ENCODE results near the gene IKBKE. TPM values are rescaled to one million over a fixed set of nuclear protein-coding genes. Genes with fewer than 3 reads are reported as not detected.

The IKBKE gene
- polyA plus RNA-seq (ENCODE audit: insufficient read depth in 1 of 5, insufficient read length in 5 of 5, low replicate concordance in 1 of 5), result 1 to 10 TPM; 4.9 to 7.8 (median 6.6) TPM
- long read RNA-seq, donor 1, partial matches to known transcripts, result 0 of 1 reads
- long read RNA-seq, donor 1, other reads (novel, unspliced or antisense), result 0 of 1 reads
- long read RNA-seq, donor 2, partial matches to known transcripts, result 0 of 1 reads
- long read RNA-seq, donor 2, other reads (novel, unspliced or antisense), result 0 of 1 reads
- long read RNA-seq, donor 3, partial matches to known transcripts, result 0 of 2 reads
- long read RNA-seq, donor 3, other reads (novel, unspliced or antisense), result 0 of 2 reads
- long read RNA-seq, donor 4, result 0 reads
- long read RNA-seq, donor 5, result 0 reads
- long read RNA-seq, donor 6, partial matches to known transcripts, result 0 of 1 reads
- long read RNA-seq, donor 6, other reads (novel, unspliced or antisense), result 0 of 1 reads
- long read RNA-seq, donor 7, partial matches to known transcripts, result 0 of 1 reads
- long read RNA-seq, donor 7, other reads (novel, unspliced or antisense), result 0 of 1 reads
- long read RNA-seq, donor 8, result 0 reads

DNA sequence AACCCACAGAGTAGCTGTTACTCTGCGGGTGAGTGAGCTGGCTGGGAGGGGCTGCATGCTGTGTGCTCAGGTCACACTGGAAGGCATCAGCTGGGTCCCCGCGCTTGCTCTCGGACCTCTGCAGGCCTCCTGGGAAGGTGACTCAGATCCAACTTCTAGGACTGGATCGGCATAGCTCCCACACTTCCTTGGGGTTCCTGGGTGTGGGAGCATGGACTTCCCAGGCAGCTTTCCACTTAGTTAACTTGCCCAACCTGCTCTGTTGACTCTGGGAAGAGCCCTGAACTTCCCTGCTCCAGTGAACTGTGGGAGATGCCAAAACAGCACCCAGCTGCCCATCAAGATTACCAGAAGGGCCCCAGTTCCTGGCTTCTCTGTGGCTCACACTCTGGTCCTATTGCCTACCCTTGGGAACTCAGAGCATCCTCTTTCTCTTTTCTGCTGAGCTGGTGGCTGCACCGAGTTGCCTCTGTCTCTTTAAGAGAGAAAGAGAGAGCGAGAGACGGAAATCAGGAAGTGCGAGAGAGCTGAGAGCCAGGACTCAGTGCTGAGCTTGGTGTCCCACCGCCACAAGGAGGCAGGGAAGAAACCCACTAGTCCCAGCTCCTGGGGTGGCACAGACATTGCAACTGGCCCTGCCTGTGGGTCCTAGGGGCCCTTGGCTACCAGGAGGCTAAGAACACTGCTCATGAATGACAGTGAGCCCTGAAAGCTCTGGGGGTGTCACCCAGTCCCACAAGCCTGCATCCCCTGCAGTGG, at the start of gene IKBKE:
IKBKE (plus strand) TSS at position 544 of the 759 bp plus-strand sequence. CDS start 2,752 bp downstream, outside the sequence.
- DNase-seq, result peak in 1 of 2 donors; percentile 38

DNA sequence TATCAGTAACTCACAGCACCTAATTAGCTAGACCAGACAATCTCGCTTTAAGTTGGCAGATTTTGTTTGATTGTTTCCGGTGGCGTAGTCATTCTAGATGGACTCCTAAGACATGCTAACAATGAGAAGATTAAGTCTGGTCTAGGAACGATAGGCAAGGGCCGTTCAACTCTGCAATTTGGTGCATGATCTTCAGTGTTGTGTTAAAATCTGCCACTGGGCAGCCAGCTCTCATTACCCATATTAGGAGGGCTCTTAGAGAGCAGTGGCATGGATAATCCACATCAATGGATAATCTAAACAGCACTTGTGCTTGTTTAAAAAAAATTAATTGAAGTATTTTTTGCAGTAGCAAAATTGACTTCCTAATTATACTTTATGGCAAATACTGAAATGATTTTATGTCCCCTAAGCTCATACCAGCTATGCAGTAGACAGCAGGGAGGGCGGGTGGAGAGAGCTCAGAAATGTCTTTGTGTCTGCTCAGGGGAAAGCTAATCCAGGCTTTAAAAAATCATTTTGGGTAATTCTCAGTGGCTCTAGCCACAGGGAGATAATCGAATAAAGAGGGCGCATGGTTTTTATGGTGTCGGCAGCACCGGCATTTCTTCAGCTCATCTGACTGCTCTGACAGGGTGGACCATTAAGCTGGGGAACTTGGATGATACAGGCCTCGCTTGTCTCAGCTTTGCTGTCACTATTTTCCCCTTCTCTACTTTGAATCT, 48.5 kb upstream of the IKBKE start:
- no peak for DNase-seq

DNA sequence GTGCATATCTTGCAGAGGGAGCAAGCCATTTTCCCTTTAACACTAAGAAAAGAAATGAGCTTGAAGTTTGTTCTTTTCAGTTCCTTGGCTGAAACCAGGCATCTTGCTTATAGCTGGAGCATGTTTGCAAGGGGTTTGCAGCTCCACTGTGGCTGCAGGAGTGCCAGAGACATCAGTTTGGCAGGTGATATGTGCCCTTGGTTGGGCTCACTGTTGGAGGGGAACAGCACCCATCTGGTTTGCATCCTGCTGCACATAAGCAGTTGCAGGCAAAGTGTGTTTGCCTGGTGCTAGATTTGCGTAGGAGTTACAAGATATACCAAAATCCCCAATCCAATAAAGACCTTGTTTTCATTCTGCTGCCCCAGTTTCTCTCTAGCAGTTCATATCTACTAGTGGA, 47.8 kb upstream of the IKBKE start:
- DNase-seq, result no peak

DNA sequence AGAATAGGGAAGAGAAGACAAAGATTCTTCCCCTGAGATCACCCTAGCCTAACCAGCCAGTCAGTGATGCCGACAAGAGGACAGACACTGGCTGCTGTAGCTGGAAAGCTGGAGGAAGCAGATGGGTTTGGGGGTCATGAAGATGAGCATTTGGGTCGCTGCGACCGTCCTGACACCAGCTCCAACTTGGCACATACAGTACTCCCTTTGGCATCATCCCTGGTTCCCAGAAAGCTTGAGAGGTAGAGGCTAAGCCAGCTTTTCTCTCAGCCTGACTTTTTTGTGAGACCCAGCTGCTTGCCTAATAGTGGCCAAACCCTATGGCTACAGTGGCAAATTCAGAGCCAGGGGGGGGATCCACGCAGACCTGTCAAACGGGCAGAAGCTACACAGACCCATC, 43.0 kb upstream of the IKBKE start:
- no peak for DNase-seq

DNA sequence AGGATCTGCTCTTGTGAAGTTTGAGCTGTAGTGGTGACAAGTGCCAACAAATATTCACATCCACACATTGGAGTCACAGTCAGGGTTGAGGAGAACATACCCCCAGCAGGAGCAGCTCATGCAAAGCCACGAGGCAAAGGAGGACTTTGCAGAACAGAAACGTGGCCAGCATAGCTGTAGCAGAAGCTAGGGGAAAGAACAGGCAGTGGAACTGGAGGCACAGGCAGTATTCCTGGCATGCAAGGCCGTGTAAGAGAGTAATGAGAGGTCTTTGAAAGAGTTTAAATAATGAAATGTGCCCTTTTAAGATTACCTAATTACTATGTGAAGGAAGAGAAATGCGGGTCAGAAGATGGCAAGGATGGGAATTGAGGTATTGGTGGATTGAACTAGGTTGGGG, 40.9 kb upstream of the IKBKE start:
- DNase-seq, result no peak

DNA sequence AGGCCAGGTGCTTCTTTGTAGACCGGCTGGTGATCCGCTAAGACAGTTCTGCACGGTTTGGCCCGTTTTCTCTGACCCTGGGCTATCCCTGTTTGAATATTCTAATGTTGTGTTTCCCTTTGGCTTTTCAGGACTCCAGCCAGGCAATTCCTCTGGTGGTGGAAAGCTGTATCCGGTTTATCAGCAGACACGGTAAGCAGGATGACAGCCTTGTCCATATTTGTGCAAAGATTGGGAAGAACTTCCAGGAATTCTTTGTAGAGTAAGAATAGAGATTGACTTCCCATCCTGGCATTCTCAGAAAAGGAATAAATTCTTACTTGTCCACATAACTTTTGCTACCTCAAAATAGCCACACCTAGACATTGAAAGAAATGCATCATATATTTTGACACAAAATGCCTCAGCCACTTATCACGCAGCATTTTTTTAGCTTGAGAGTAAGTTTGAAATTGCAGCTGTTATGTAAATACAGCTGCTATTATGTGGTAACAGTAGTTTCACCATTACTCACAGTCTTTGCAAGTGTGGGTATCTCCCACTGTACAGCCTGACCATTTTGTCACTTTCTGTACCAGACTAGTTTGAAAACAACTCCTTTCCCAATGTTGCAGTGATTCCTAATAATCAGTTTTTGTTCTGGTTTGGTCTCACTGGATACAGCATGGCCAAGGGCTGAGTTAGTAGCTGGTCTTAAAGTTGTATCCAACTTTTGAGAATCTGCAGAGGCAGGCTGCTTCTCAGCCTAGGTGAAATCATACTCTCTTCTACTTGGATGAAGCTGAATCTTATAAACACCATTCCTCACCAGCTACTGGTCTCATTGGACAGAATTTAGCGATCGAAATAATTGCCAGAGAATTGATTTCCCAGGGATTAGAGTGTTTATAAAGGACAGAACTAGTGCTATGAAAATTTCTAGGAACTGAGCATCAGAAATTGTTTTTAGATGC, 40.0 kb upstream of the IKBKE start:
- peak; percentile 13 for DNase-seq

DNA sequence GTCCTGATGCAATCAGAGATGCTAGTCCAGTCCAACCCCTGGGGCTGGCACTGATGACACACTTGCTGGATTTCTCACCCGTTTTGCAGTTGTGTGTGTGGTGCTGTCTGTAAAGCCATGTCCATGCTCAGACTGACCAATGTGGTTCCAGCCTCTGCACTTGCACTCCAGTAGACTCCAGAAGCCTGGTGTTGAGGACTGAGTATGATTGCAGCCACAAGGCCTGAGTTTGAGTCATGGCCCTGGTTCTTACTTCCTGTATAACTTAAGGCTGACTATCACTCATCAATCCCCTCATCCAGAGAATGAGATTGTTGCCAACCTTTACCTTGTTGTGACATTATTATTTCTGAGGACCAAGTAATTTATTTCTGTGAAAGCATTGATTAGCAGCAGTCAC, 34.8 kb upstream of the IKBKE start:
- no peak for DNase-seq

DNA sequence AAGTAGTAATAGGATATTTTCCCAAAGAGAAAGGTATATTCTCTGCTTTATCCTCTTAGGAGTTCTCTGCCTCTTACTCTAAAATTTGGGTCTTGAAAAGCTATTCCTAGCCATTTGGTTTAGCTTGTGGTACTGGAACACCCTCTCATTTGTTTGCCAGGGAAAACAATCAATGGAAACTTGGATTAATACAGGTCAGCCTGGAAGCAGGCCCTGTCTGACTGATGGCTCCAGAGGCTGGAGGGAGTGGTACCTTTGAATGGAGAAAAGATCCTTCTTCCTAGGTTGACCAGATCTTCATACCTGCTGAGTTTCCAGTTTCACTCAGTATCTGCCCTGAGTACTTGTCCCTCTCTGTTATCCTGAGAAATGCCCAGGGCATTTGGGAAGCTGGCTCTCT, 31.7 kb upstream of the IKBKE start:
- DNase-seq, result no peak

DNA sequence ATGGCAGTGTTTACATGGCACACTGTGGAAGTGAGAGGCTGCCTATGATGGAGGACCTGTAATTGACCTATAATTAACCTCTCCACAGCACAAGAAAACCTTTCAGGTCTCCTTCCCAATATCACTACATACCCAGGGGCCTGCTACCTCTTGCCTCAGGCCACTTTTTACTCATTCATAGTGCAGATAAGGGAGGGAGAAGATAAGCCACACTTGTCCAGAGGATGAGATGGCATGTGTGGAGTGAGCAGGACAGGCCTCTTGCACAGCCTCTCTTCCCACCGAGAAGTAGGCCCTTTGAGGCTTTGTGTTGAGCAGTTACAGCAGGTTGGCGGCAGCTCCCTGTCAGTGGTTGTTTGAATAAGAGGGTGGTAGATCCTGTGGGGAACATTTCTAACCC, 31.1 kb upstream of the IKBKE start:
- DNase-seq, result no peak

DNA sequence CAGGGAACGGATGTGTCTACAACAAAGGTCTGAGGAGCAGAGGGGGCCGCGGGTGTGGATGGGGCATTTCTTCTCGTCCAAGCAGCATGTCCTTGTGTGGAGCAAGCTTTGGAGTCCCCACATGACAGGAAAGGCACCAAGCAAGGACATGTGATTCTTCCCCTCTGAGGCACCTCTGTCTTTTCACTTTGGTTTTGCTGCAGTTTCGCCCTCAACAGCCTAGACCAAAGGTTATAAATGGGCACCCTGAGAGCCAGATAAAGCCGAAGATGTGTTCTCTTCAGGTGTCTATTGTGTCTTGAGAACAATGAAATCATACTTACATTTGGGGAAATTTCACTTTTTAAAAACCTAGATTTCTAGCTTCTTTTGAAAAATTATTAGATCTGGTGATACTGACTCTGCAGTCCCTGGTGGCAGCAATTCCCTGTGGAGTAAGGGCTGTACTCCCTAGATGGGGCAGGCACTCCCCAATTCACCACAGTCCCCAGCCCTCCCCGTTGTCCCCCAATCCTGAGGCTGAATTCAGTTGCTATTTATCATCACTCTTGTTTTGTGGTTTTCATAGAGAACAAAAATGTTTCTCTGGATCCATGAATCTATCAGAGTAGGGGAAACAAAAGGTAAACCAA, 28.8 kb upstream of the IKBKE start:
- no peak for DNase-seq

DNA sequence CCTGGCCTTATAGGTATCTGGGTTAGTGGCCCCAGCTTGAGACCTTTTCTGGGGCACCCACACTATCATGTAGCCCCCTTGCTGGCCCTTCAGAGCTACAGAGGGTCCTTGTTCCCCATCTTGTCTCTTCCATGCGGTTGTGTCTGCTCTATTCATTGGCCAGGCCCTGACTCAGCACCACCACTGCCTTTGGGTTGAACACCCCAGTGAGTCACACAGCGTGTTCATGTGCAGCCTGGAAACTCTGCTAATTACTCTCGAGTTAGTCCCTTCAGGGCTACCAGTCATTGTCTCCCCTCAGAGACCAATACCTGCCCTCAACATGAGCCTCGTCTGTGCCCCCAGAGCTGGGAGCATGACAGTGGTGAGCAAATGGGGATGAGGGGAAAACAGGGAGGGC, 28.2 kb upstream of the IKBKE start:
- DNase-seq, result no peak

DNA sequence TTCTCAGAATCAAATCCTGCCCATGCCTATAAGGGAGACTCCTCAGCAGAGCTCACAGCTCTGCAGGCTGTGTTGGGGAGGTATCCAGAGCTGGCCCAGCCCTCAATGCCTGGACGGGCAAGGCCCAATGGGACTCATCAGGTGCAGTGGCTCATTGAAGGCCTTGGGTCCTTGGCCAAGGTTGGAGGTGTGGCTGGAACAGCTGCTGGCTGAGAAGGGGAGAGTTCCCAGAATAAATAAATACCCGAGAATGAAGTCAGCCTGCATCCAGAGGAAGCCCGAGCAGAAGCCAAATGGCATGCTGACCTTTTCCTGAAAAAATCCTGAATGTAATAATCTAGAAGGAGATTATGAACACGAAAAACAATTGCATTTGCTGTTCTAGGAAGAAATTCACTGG, 25.2 kb upstream of the IKBKE start:
- no peak for DNase-seq

DNA sequence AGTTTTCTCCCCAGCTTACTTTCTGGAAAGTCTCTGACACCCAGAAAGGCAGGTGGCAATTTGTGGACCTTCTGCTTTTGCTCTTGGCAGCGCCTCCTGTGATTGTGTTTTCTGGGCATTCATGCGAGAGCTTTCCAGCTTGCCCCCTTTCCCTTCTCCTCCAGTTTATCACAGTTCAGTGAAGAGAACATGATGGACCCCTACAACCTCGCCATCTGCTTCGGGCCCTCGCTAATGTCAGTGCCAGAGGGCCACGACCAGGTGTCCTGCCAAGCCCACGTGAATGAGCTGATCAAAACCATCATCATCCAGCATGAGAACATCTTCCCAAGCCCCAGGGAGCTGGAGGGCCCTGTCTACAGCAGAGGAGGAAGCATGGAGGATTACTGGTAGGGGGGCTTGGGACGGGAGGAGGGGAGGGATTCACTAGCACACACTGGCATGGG, 24.3 kb upstream of the IKBKE start:
- no peak for DNase-seq

DNA sequence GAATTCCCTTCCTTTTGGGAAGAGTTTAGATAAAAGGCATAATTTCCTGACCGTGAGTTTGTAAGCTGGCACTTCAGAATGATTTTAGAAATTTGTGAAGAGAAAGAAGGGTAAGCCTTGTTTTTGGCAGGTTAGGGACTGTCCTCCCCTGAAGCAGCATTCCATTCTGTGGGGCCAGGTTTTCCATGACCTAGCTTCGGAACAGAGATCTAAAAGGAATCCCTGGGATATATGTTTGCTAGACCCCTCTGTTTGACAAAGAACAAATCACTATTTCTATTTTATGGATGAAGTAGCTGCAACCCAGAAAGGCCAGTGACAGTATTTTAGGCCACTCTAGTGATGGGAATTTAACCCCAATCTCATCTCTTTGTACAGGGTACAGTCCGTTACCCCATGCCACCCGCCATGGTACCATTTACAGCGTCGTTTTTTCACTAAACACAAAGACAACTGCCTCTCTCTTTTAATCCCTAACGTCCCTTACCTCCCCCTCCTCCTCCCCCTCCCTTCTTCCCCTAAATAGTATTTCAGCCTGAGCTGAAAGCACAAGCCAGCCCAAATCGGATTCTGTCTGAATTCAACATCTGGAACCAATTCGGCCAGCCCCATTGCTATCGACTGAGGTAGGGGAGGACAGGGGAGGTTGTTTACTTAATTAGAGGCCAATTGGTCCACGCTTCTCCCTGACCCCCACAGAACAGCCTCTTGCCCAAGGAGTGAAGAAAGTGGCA, 23.4 kb upstream of the IKBKE start:
- no peak for DNase-seq

DNA sequence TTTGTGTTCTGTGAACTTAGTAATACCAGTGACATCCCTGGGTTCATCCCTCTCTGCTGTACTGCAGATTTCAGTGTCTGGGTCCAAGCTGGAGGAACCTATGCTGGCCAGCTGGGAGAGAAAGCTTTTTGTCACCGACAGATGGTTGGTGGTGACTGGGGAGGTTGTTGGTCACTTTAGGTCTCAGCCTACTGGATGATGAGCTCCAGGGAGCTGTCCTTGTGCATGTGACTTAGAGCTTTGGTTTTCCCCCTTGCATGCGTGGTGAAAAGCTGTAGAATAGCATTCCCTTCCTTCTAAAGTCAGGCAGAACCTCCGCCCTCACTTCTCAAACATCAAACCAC, 22.9 kb upstream of the IKBKE start:
- no peak for DNase-seq

DNA sequence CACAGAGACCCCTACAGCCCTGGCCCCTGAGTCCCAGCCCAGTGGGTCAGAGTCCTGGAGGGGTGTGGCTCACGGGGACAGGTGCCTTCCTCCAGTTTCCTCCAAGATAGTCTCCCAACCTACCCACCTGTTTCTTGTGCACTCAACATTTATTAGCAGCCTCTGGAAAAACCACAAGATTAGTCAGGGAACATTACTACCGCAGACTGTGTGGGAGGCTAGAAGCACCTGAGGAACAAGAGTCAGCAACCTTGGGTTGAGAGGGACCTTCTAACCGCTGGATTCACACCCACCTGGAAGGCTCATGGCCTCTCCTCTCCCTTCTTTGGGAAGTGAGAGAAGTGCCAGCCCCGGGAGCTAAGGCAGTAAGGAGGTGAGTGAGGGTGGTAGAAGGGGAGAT, 22.5 kb upstream of the IKBKE start:
- no peak for DNase-seq

DNA sequence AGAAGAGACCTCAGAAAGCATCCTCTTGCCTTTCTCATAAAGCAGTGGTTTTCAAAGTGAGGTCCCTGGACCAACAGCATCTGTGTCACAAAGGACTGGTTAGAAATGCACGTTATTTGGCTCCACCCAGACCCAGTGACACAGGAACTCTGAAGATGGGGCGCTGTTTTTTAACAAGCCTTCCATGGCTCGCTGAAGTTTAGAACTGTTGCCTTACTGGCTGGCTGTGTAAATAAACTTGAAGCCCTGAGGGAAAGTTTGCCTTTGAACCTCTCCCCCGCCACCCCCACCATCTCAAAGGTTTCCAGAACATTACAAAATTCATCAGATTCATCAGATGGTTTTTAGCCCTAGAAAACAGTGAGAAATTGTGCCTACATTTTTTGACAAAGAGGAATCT, 21.8 kb upstream of the IKBKE start:
- DNase-seq, result no peak

DNA sequence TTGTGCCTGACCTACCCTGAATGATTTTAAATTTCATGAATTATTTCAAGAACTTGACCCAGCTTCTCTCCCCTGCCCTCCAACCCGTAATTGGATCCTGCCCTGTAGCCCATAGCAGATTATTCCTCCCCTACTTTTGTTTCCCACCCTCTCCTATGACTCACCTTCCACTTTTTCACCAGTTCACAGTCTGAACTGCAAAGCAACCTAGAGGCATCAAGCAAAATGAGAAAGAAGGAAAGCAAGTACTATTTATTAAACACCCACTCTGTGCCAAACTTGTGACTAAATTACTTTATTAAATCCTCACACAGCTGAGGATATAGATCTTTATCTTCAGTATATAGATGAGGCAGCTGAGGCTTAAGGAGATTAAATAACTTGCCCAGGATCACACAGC, 20.7 kb upstream of the IKBKE start:
- no peak for DNase-seq

DNA sequence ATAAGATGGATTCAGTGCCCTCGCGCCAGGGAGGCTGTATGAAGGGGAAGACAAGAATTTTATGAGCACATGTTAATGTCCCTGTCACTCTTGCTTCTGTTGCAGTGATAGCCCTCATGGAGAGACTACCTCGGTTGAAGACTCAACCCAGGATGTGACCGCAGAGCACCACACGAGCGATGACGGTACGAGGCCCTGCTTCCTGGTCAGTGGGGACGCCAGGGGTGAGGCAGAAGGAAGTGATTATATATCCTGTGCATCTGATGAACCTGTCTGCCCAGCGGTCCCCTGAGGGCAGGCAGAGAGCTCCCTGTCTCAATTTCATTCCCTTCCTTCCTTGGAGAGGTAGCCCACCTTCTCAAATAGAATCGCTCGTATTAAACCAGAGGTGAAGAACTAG, 20.0 kb upstream of the IKBKE start:
- no peak for DNase-seq

DNA sequence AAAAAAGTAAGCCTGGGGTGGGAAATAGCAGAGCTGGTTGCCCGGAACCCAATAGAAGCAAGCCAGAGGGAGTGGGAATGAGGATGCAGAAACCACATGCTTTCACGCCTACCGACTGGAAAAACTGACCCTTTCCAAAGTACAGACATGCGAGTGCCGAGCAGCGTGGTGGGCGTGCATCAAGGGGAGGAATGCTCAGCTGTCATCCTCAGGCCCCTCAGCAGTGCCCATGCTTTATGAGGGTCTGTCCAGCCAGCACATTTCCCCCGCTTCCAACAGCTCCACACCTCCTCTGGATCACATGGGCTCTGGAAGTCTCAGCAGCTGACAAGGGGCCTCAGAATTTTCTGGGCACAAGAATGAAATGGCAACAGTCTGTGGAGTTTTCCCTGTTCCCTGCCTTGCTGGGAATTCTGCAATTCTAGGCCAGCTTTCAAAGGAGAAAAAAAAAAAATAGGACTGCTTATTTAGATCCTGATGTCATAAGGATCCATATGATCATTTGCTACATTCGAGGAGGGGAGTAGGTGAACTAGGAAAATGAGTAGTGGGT, 19.1 kb upstream of the IKBKE start:
- DNase-seq, result no peak

All from right lung (tissue), 10 donors.